Progenitor cell of endocrine pancreas (in vitro differentiated cells): Measurements from ENCODE around the gene DGUOK. TPM values are rescaled to one million over a fixed set of nuclear protein-coding genes. Genes with fewer than 3 reads are reported as not detected.

Source experiments
- DNase-seq: peaks from one replicate; pipeline ENCODE4 v3.0.0; 2021; ENCODE audit warnings: low spot score; ENCODE audit not compliant: unreplicated experiment
- H3K27ac Mint-ChIP-seq: 2 replicates; pipeline ENCODE4 v1.8.0; 2021; ENCODE audit warnings: mild to moderate bottlenecking, moderate library complexity, mixed read lengths
- H3K27me3 Mint-ChIP-seq: 2 replicates; pipeline ENCODE4 v1.8.0; 2021; ENCODE audit warnings: mixed read lengths
- H3K36me3 Mint-ChIP-seq: 2 replicates; pipeline ENCODE4 v1.8.0; 2022; ENCODE audit warnings: mixed read lengths; ENCODE audit not compliant: insufficient read depth
- H3K4me1 Mint-ChIP-seq: 2 replicates; pipeline ENCODE4 v1.8.0; 2021; ENCODE audit warnings: low read depth, mixed read lengths
- H3K4me3 Mint-ChIP-seq: 2 replicates; pipeline ENCODE4 v1.8.0; 2021; ENCODE audit warnings: low read depth, mild to moderate bottlenecking, moderate library complexity, mixed read lengths
- H3K9me3 Mint-ChIP-seq: 2 replicates; pipeline ENCODE4 v1.8.0; 2021; ENCODE audit warnings: low read depth, mixed read lengths
- total RNA-seq: library from RNA; stranded (reverse); gene quantifications from 2 replicates; pipeline ENCODE4 v1.2.1, GENCODE V29; 2021
- TF ChIP-seq, protein P1 (sequence below): fragments of 200-600 bp; sonication (generic); IDR thresholded peaks from one replicate; pipeline ENCODE4 v1.5.0; 2021; ENCODE audit warnings: antibody characterized with exemption, mild to moderate bottlenecking; ENCODE audit not compliant: unreplicated experiment

Gene DGUOK
- total RNA-seq, 1 donor from 2014 or later, result 63.8 TPM

DNA sequence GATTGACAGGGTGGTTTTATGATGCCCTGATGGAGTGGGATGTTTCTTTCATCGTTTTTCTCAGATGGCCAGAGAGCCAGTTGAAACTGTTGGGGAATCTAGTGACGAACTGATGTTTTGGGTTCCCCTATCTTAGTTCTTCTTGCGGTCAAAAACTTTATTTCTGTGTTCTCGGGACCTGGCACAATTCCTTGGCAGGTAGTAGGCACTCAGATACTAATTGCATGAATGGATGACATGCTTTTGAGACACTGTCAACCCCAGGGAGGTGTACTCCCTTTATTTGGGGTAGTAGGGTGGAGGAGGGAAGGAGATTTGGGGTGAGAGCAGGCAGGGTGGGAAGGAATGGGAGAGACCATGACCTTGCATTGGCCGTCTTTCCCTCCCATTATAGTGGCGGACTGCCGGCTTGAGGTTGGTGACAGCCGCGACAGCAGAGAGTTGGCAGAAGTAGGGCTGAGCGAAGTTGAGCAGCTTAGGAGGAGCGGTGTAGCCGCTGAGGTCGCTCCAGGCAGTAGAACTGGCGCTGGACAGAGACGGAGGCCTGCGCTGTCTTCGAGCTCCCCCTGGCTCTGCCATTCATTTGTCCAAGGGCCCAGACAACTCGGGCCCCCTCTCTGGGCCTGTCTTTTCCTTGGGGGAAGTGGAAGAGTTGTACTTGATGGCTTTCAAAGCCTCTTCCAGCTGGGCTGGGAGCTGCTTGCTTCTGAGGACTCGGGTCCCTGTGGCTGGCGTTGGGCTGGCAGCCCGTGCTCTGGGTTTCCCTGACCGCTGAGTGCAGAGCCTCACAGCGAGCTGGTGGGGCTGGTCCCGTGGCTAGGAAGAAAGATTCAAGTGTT is 60.6 kb downstream of the DGUOK start:
- Mint-ChIP-seq H3K4me3 (peak overlapping the region; percentile 78), H3K4me1 (peaks cover 57% of the 10 kb centered on the region), H3K9me3 (no peaks in the 10 kb centered on the region), H3K36me3 (peaks cover 20% of the 10 kb centered on the region), H3K27ac (peak overlapping the region; percentile 85), H3K27me3 (no peaks in the 10 kb centered on the region)
- no peak for DNase-seq
- TF ChIP-seq, protein P1, sequence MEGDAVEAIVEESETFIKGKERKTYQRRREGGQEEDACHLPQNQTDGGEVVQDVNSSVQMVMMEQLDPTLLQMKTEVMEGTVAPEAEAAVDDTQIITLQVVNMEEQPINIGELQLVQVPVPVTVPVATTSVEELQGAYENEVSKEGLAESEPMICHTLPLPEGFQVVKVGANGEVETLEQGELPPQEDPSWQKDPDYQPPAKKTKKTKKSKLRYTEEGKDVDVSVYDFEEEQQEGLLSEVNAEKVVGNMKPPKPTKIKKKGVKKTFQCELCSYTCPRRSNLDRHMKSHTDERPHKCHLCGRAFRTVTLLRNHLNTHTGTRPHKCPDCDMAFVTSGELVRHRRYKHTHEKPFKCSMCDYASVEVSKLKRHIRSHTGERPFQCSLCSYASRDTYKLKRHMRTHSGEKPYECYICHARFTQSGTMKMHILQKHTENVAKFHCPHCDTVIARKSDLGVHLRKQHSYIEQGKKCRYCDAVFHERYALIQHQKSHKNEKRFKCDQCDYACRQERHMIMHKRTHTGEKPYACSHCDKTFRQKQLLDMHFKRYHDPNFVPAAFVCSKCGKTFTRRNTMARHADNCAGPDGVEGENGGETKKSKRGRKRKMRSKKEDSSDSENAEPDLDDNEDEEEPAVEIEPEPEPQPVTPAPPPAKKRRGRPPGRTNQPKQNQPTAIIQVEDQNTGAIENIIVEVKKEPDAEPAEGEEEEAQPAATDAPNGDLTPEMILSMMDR, result no peak

DNA sequence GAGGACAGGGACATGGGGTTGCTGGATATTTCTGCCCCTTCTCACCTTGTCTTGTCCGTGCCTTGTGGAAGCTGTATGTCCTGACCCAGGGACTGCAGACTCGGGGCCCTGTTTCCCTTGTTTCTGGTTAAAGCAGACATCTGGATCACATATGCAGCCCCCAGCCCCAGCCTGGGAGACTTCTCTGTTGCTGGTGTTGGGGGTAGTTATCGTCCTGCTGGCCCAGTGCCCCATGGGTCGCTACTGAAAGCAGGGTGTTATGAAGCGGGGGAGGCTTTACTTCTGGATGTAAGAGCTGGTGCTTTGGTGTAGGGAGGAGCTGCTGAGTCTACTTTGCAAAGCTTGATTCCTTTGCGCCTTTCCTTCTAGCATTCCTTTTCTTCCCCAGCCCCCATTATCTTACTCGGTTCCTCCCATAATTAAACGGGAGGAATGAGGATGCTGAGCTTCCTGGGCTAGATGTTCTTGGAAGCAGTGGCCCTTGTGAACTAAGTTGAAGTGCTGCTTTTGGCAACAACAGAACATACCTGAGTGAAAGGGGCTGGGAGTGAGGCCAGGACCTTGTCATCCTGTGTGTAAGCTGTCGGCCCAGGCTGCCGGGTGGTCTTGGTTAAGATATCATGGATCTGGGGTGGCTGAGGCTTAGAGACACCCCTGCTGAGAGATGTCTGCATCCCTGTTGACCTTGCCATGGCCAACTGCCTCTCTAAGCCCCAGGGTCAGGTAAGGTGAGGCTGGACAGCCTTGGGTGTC is 61.4 kb downstream of the DGUOK start:
- Mint-ChIP-seq H3K27ac (no peak overlapping the region), H3K36me3 (peaks cover 20% of the 10 kb centered on the region), H3K4me1 (peaks cover 50% of the 10 kb centered on the region), H3K27me3 (no peaks in the 10 kb centered on the region), H3K4me3 (peak overlapping the region; percentile 78), H3K9me3 (no peaks in the 10 kb centered on the region)
- TF ChIP-seq, protein P1, result no peak
- no peak for DNase-seq

DNA sequence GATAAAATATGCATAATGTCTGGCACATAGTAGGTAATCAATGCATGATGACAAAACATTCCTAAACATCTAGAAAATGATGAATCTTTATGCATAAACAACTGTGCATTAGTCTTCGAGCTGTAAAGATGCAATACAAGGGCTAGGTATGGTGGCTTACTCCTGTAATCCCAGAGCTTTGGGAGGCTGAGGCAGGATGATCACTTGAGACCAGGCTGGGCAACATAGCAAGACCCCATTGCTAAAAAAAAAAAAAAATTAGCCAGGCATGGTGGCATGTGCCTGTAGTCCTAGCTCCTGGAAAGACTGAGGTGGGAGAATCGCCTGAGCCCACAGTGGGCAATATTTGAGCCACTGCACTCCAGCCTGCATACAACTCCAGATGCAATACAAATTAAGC is 63.3 kb downstream of the DGUOK start:
- no peak for DNase-seq
- H3K4me3 Mint-ChIP-seq, result no peak overlapping the region
- H3K4me1 Mint-ChIP-seq, result peaks cover 47% of the 10 kb centered on the region
- H3K9me3 Mint-ChIP-seq, result no peaks in the 10 kb centered on the region
- peak overlapping the region; percentile 18 for H3K27ac Mint-ChIP-seq
- H3K36me3 Mint-ChIP-seq, result peaks cover 22% of the 10 kb centered on the region
- no peaks in the 10 kb centered on the region for H3K27me3 Mint-ChIP-seq
- TF ChIP-seq, protein P1, result no peak

DNA sequence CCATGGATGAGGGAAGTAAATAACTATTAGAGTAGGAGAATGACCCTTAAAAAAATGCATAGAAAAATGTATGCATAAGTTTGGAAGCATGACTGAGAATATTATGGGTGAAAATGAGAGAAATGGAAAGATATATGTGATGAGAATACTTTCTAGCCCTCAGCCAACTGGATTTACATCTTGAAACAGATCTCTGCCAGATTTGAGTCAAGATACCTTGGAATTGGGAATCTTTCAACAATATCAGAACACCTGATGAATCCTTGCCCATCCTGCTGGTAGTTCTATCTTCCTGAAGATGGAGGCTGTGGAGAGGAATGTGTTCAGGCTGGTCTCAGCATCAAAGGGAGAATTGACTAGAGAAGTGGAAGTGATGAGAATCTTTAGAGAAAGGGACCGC is 63.9 kb downstream of the DGUOK start:
- Mint-ChIP-seq H3K4me3 (no peak overlapping the region), H3K4me1 (peaks cover 47% of the 10 kb centered on the region), H3K27me3 (no peaks in the 10 kb centered on the region), H3K9me3 (no peaks in the 10 kb centered on the region), H3K27ac (peak overlapping the region; percentile 65), H3K36me3 (peaks cover 22% of the 10 kb centered on the region)
- TF ChIP-seq, protein P1, result no peak
- no peak for DNase-seq

DNA sequence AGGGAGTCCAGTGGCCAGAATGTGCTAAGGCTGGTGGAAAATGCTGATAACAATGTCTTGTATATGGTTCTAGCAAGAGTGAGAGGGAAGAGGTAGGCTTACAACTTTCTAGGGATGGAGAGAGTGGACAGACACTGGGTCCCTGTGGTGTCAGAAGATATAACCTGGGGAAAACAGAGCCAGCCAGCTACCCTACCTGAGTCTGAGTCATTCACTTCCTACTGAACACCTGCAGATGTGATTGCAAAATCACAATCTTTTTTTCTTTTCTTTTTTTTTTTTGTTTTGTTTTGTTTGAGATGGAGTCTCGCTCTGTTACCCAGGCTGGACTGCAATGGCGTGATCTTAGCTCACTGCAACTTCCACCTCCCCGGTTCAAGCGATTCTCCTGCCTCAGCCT is 65.4 kb downstream of the DGUOK start:
- H3K9me3 Mint-ChIP-seq, result no peaks in the 10 kb centered on the region
- no peak overlapping the region for H3K4me3 Mint-ChIP-seq
- H3K36me3 Mint-ChIP-seq, result peaks cover 18% of the 10 kb centered on the region
- H3K4me1 Mint-ChIP-seq, result peaks cover 36% of the 10 kb centered on the region
- no peak overlapping the region for H3K27ac Mint-ChIP-seq
- no peak for DNase-seq
- TF ChIP-seq, protein P1, result no peak
- H3K27me3 Mint-ChIP-seq, result no peaks in the 10 kb centered on the region
